AML-193 (cell line): ENCODE results near the gene CCDC9B.

ENCODE experiments used
- DNase-seq, 2 experiments: peaks; one replicate each; lab custom pipeline; 2025; lab: John Stamatoyannopoulos, UW

The CCDC9B gene

GRCh38 chr15:40310001-40310959 lies 30.5 kb downstream of the CCDC9B start:
- DNase-seq, result peak; percentile 60 to 61

- DNase-seq, result no peak
Measured at GRCh38 chr15:40309344-40309862, 31.3 kb downstream of the CCDC9B start.

GRCh38 chr15:40307421-40308211 lies 33.1 kb downstream of the CCDC9B start, which contains the start of gene PLCB2:
TSS of gene PLCB2 (minus strand) at chr15:40307935. CDS start at chr15:40307672, 263 bp downstream.
- DNase-seq, result peak; percentile 81

- peak; percentile 10 to 11 for DNase-seq
Measured at GRCh38 chr15:40306908-40307307, 33.8 kb downstream of the CCDC9B start.

GRCh38 chr15:40306371-40306770 lies 34.4 kb downstream of the CCDC9B start:
- DNase-seq, result peak; percentile 32 to 34

- DNase-seq, result no peak
Measured at GRCh38 chr15:40305281-40305680, 35.5 kb downstream of the CCDC9B start.

- DNase-seq, result no peak
Measured at GRCh38 chr15:40303576-40303975, 37.2 kb downstream of the CCDC9B start.

GRCh38 chr15:40302981-40303380 lies 37.8 kb downstream of the CCDC9B start:
- no peak for DNase-seq

- DNase-seq, result no peak
Measured at GRCh38 chr15:40302288-40302886, 38.4 kb downstream of the CCDC9B start.

GRCh38 chr15:40301467-40302179 lies 39.1 kb downstream of the CCDC9B start:
- DNase-seq, result no peak

- no peak for DNase-seq
Measured at GRCh38 chr15:40300771-40301170, 40.0 kb downstream of the CCDC9B start.

- no peak for DNase-seq
Measured at GRCh38 chr15:40300367-40300766, 40.4 kb downstream of the CCDC9B start.

- no peak for DNase-seq
Measured at GRCh38 chr15:40298216-40298935, 42.4 kb downstream of the CCDC9B start.

- DNase-seq, result no peak
Measured at GRCh38 chr15:40297356-40297755, 43.4 kb downstream of the CCDC9B start.

GRCh38 chr15:40296561-40297230 lies 44.0 kb downstream of the CCDC9B start:
- no peak for DNase-seq

- DNase-seq, result no peak
Measured at GRCh38 chr15:40295877-40296560, 44.7 kb downstream of the CCDC9B start.

GRCh38 chr15:40295297-40295696 lies 45.4 kb downstream of the CCDC9B start:
- DNase-seq, result no peak

GRCh38 chr15:40293905-40294895 lies 46.5 kb downstream of the CCDC9B start:
- no peak for DNase-seq
